C4-2B (cell line): ENCODE results near the gene ELF1.
"Not testable (repeated sequence)": the region's sequence is repeated elsewhere in the genome, so short reads cannot be mapped to it uniquely, and the experiment has no call there.

Source experiments
- H3K27ac ChIP-seq: fragments of 450-650 bp; 2 replicates; pipeline ENCODE4 v1.5.1; 2017
- CTCF ChIP-seq: fragments of 450-650 bp; conservative IDR thresholded peaks from 2 replicates; pipeline ENCODE4 v1.5.1; 2017; ENCODE audit warnings: mild to moderate bottlenecking
- ZFX ChIP-seq: fragments of 450-650 bp; IDR thresholded peaks from 2 replicates; pipeline ENCODE4 v1.6.1; 2017

The ELF1 gene

GRCh38 chr13:40910324-40911050 is 108.6 kb downstream of the ELF1 start:
- TF ChIP-seq ZFX, result no peak
- TF ChIP-seq CTCF, result no peak
- H3K27ac ChIP-seq, result no peak overlapping the region

GRCh38 chr13:40909541-40910200 is 109.4 kb downstream of the ELF1 start:
- H3K27ac ChIP-seq, result not testable (repeated sequence)

GRCh38 chr13:40908546-40908945 is 110.6 kb downstream of the ELF1 start:
- TF ChIP-seq CTCF (no peak), ZFX (no peak)
- no peak overlapping the region for H3K27ac ChIP-seq

GRCh38 chr13:40901032-40901431 is 118.1 kb downstream of the ELF1 start:
- H3K27ac ChIP-seq, result not testable (repeated sequence)

GRCh38 chr13:40900568-40900967 is 118.5 kb downstream of the ELF1 start:
- not testable (repeated sequence) for H3K27ac ChIP-seq

GRCh38 chr13:40897053-40897452 is 122.1 kb downstream of the ELF1 start:
- no peak for TF ChIP-seq CTCF
- no peak for TF ChIP-seq ZFX
- no peak overlapping the region for H3K27ac ChIP-seq

- TF ChIP-seq CTCF (no peak), ZFX (no peak)
- no peak overlapping the region for H3K27ac ChIP-seq
These were observed 123.6 kb downstream of the ELF1 start for GRCh38 chr13:40895227-40896184.

- H3K27ac ChIP-seq, result not testable (repeated sequence)
These were observed 125.5 kb downstream of the ELF1 start for GRCh38 chr13:40893573-40893972.

GRCh38 chr13:40886017-40886416 is 133.1 kb downstream of the ELF1 start:
- H3K27ac ChIP-seq, result no peak overlapping the region
- TF ChIP-seq ZFX (no peak), CTCF (no peak)

GRCh38 chr13:40884175-40884574 is 134.9 kb downstream of the ELF1 start:
- H3K27ac ChIP-seq, result not testable (repeated sequence)
